Ascending aorta (tissue), 2 donors: ENCODE data around the gene PTPRE. TPM values are rescaled to one million over a fixed set of nuclear protein-coding genes. Genes with fewer than 3 reads are reported as not detected.
A peak's percentile ranks its signal among the peaks of the same experiment; 100 is the strongest.

Source experiments
- DNase-seq, 2 donors: peaks; one replicate each; pipeline ENCODE4 v3.0.0-alpha.2; 2019; ENCODE audit warnings: low spot score in 2 of 2
- H3K27ac ChIP-seq, 2 donors: fragments of 200-600 bp; sonication (generic); one replicate each; pipeline ENCODE4 v1.5.1; 2016 to 2017; ENCODE audit warnings: mild to moderate bottlenecking in 1 of 2
- H3K27me3 ChIP-seq: fragments of 200-600 bp; sonication (generic); one replicate; pipeline ENCODE4 v1.5.1; 2017
- H3K36me3 ChIP-seq, 2 donors: fragments of 200-600 bp; sonication (generic); one replicate each; pipeline ENCODE4 v1.5.1; 2016
- H3K4me1 ChIP-seq, 2 donors: fragments of 200-600 bp; sonication (generic); one replicate each; pipeline ENCODE4 v1.5.1; 2016 to 2017; ENCODE audit warnings: mild to moderate bottlenecking in 1 of 2
- H3K4me3 ChIP-seq, 2 donors: fragments of 200-600 bp; sonication (generic); one replicate each; pipeline ENCODE4 v1.5.1; 2016 to 2017; ENCODE audit warnings: mild to moderate bottlenecking in 1 of 2
- H3K9me3 ChIP-seq, 2 donors: fragments of 200-600 bp; sonication (generic); one replicate each; pipeline ENCODE4 v1.5.1; 2016
- CTCF ChIP-seq, 3 experiments: fragments of 200-600 bp in 2 of 3; fragments of 450-650 bp in 1 of 3; sonication (generic) in 2 of 3; IDR thresholded peaks; one replicate each; pipeline ENCODE4 v1.5.1; 2016 to 2019; ENCODE audit warnings: antibody characterized with exemption in 3 of 3, mild to moderate bottlenecking in 1 of 3, moderate library complexity in 1 of 3
- intact Hi-C: fragments of 100-400 bp; cut with DNase I; formaldehyde crosslinking; loops from one replicate; pipeline ENCODE4 v1.15.1; 2023
- total RNA-seq: library from RNA; depleted of rRNA; stranded (reverse); fragments of >200 nt; gene quantifications from one replicate; pipeline ENCODE4 v1.1.0, GENCODE V29; 2016

The PTPRE gene
- total RNA-seq, 1 donor from 2014 or later: 14.5 TPM

GRCh38 chr10:127996586-127996985 is 89.7 kb downstream of the PTPRE start:
- intact Hi-C loops: no loop called here
- no peak overlapping the region for H3K27ac ChIP-seq
- DNase-seq: peak in 1 of 2 donors; percentile 62

GRCh38 chr10:127997271-127997670 is 90.4 kb downstream of the PTPRE start:
- intact Hi-C loops: no loop called here
- H3K27ac ChIP-seq: no peak overlapping the region
- DNase-seq: no peak

More at GRCh38 chr10:127996586-127996985, 89.7 kb downstream of the PTPRE start:
- Histone ChIP-seq H3K36me3 (no peaks in the 10 kb centered on the region), H3K27me3 (no peaks in the 10 kb centered on the region), H3K4me3 (no peak overlapping the region), H3K4me1 (peaks cover 0 to 6% of the 10 kb centered on the region in 2 donors), H3K9me3 (no peaks in the 10 kb centered on the region)
- TF ChIP-seq CTCF (IDR thresholded peaks at IDR 0.05): no peak

GRCh38 chr10:127997937-127998336 is 91.0 kb downstream of the PTPRE start:
- no peak for DNase-seq
- Histone ChIP-seq H3K27ac (no peak overlapping the region), H3K9me3 (no peaks in the 10 kb centered on the region), H3K36me3 (no peaks in the 10 kb centered on the region), H3K4me3 (no peak overlapping the region), H3K4me1 (no peaks in the 10 kb centered on the region), H3K27me3 (no peaks in the 10 kb centered on the region)
- intact Hi-C loops: no loop called here
- no peak for TF ChIP-seq CTCF (IDR thresholded peaks at IDR 0.05)

More at GRCh38 chr10:127997271-127997670, 90.4 kb downstream of the PTPRE start:
- no peaks in the 10 kb centered on the region for H3K36me3 ChIP-seq
- no peaks in the 10 kb centered on the region for H3K9me3 ChIP-seq
- TF ChIP-seq CTCF (IDR thresholded peaks at IDR 0.05): no peak
- no peak overlapping the region for H3K4me3 ChIP-seq
- H3K4me1 ChIP-seq: no peaks in the 10 kb centered on the region
- no peaks in the 10 kb centered on the region for H3K27me3 ChIP-seq

DNA sequence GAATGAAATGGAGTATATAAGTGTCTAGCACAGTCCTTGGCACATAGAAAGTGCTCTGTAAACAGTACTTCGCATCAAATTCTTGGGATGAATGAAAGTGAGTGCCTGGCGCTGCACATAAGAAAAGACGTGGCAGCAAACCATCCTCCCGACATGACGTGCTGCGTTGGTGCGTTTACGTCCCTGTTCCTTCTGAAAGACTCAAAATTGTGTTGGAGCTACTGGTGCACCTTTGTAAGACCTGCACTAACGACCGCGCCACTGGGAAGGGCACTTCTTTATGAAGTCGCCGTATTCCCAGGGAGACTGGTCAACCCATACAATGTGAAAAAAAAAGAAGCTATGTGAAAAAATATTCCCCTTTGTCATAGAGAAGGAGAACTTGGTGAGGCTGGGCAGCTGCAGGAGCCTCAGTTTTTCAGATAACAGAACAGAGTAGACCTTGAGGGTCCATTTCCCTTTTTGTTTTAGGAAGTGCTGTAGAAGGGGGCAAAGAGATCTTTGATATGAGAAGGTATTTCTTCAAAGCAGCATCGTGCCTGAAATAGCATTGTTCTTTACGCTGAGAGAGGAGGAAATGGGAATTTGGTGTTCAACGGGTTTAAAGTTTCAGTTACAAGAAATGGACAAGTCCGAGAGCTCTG is 91.7 kb downstream of the PTPRE start:
- TF ChIP-seq CTCF (IDR thresholded peaks at IDR 0.05): no peak
- Histone ChIP-seq H3K36me3 (no peaks in the 10 kb centered on the region), H3K27me3 (no peaks in the 10 kb centered on the region), H3K27ac (no peak overlapping the region), H3K9me3 (no peaks in the 10 kb centered on the region), H3K4me1 (no peaks in the 10 kb centered on the region), H3K4me3 (no peak overlapping the region)
- no peak for DNase-seq
- intact Hi-C loops: no loop called here

DNA sequence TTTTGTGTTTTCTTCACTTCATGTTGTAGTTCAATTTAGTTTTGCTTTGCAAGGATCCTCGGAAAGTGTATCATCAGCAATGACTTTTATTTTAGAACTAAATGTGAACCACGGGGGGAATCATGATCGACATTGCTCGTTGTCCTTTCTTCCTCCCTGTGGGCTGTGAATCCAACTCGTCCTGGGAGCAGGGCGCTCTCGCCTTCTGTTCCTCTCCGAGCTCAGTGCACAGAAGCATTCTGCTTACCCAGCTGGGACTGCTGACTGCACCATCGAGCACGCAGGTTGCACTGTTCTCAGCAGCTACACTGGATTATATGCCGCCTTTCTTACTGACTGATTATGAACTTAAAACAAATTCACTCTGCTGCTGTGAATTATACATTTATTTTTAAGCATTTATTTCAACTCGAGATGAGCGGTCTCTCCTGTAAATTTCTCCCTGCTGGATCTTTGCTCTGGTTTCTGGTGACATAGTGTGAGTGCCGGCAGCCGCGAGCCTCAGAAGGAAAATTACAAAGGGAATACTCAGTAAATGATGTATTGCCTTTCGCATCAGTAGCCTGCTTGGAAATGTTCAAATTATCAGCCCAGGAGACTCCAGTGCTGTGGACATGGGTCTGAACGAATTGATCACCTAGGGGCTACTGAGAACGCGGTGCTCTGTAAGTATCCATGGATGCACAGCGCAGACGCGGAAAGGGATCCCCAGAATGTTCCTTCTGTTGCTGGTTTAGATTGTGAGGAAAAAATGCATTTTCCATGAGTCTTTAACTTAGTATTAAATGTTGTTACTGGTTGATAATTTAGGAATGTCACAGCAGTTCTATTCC is 92.6 kb downstream of the PTPRE start:
- no peaks in the 10 kb centered on the region for H3K36me3 ChIP-seq
- no peaks in the 10 kb centered on the region for H3K27me3 ChIP-seq
- H3K4me1 ChIP-seq: no peaks in the 10 kb centered on the region
- peak in 1 of 2 donors; percentile 27 for DNase-seq
- H3K27ac ChIP-seq: no peak overlapping the region
- H3K9me3 ChIP-seq: no peaks in the 10 kb centered on the region
- no peak overlapping the region for H3K4me3 ChIP-seq
- no peak for TF ChIP-seq CTCF (IDR thresholded peaks at IDR 0.05)
- intact Hi-C loops: no loop called here
